ENCODE data around the gene MAGOH. TPM values are rescaled to one million over a fixed set of nuclear protein-coding genes. Genes with fewer than 3 reads are reported as not detected.
A peak's percentile ranks its signal among the peaks of the same experiment; 100 is the strongest.

The MAGOH gene
- total and polyA plus RNA-seq, 2 of the 13 experiments (the other 11 are each of a cell fraction or from before 2014, with no cell fraction given) = 24.1 to 87.0 TPM

GRCh38 chr1:53182111-53182593 lies 56.2 kb downstream of the MAGOH start:
- DNase-seq (ENCODE audit: low spot score) (peak; percentile 78), FAIRE-seq (peak; percentile 90), ATAC-seq (peak; percentile 45)
- POLR2A ChIA-PET = interaction anchor here (1.0 to 4.9 kb wide), 12 partner anchors 14 to 92 kb away, joined by 3 to 37 read pairs (median 7); partner anchors contain the start of genes CPT2 and MAGOH
- WGBS (ENCODE audit: low lambda C conversion rate) = 3% methylated on average over 13 of the region's 16 CpGs
- intact Hi-C loops (cut with micrococcal nuclease; ENCODE audit: unreplicated experiment) (loop anchor here (2.0 to 10.0 kb wide), 7 partner anchors 43 to 480 kb away; partner anchors contain the start of gene ECHDC2), in situ Hi-C loops (cut with HindIII; ENCODE audit: extremely low pct_ligation_motif_present, low pct_unique_long_range_greater_than_20kb) (loop anchor here (5.0 to 10.0 kb wide), 3 partner anchors 55 to 477 kb away; partner anchors contain the start of gene ECHDC2)
- Histone ChIP-seq H3K9ac (ENCODE audit: insufficient read depth, low read depth, low read length) (peak overlapping the region; percentile 79), H3K9me3 (ENCODE audit: low read length) (no peaks in the 10 kb centered on the region), H3K4me1 (ENCODE audit: insufficient read depth, low read length) (peaks cover 86% of the 10 kb centered on the region), H3K4me3 (replicated peaks in 1 of 3; ENCODE audit: insufficient read depth in 1 of 3, low read depth in 2 of 3, low read length in 3 of 3) (peak overlapping the region; percentile 5 to 68 (median 41)), H2AFZ (ENCODE audit: low read length) (no peak overlapping the region), H3K27ac (ENCODE audit: extremely low read length, insufficient read depth, low read length) (peak overlapping the region; percentile 90), H3K79me2 (ENCODE audit: insufficient read depth, low read length) (no peaks in the 10 kb centered on the region), H3K27me3 (ENCODE audit: control insufficient read depth in 1 of 2, insufficient read depth in 2 of 2, low read length in 2 of 2) (0 out of 5 replicates have a peak, but pooled peaks cover 0 to 4% of the 10 kb centered on the region in 2 experiments), H4K20me1 (ENCODE audit: insufficient read depth, low read length) (no peaks in the 10 kb centered on the region), H3K4me2 (ENCODE audit: low read depth, low read length) (peak overlapping the region; percentile 98), H3K36me3 (replicated peaks in 1 of 2; ENCODE audit: control insufficient read depth in 1 of 2, insufficient read depth in 2 of 2, low read length in 2 of 2) (no peaks in the 10 kb centered on the region)
- CTCF ChIA-PET (ENCODE audit: low intra/inter-chr PET ratio, low total read pairs) = no interaction called here
- no TSS peak for BruUV-seq (replicated peaks)
- TF ChIP-seq KLF11 (CRISPR knock-in tag; IDR thresholded peaks at IDR 0.05) (no peak), SALL2 (CRISPR knock-in tag; IDR thresholded peaks at IDR 0.05) (peak; percentile 49; the same call in 1 of the 2 replicates), MAX (IDR thresholded peaks at IDR 0.05) (peak; percentile 47), ZNF562 (CRISPR knock-in tag; IDR thresholded peaks at IDR 0.05; ENCODE audit: borderline replicate concordance) (no peak), ZNF773 (CRISPR knock-in tag; IDR thresholded peaks at IDR 0.05; ENCODE audit: borderline replicate concordance) (no peak), ZNF317 (CRISPR knock-in tag; IDR thresholded peaks at IDR 0.05) (peak; percentile 21; the same call in 1 of the 2 replicates), ZBTB8A (CRISPR knock-in tag; IDR thresholded peaks at IDR 0.05; ENCODE audit: borderline replicate concordance, low read depth) (peak; percentile 61; the same call in 1 of the 2 replicates), MED1 (CRISPR knock-in tag; IDR thresholded peaks at IDR 0.05) (peak; percentile 48; the same call in 1 of the 2 replicates), CREBL2 (CRISPR knock-in tag; IDR thresholded peaks at IDR 0.05; ENCODE audit: borderline replicate concordance) (no peak), NR3C1 (CRISPR knock-in tag; IDR thresholded peaks at IDR 0.05) (no peak), RBM22 (optimal IDR thresholded peaks at IDR 0.05; ENCODE audit: low read length) (no peak), RXRB (CRISPR knock-in tag; IDR thresholded peaks at IDR 0.05; ENCODE audit: borderline replicate concordance) (peak; percentile 57), ZMAT3 (CRISPR knock-in tag; conservative IDR thresholded peaks at IDR 0.05) (no peak), HOXA7 (CRISPR knock-in tag; IDR thresholded peaks at IDR 0.05) (no peak), PHF8 (CRISPR knock-in tag; IDR thresholded peaks at IDR 0.05) (0 out of 2 replicates have a peak, but pooled peaks have one; percentile 37), HMGXB3 (CRISPR knock-in tag; IDR thresholded peaks at IDR 0.05; ENCODE audit: borderline replicate concordance) (no peak), MIXL1 (CRISPR knock-in tag; IDR thresholded peaks at IDR 0.05) (peak; percentile 40; the same call in 1 of the 2 replicates)

All from HepG2 (cell line).